Motor neuron (in vitro differentiated cells): Measurements from ENCODE around the gene SERPINB10. TPM values are rescaled to one million over a fixed set of nuclear protein-coding genes. Genes with fewer than 3 reads are reported as not detected.

Experiments used
- ATAC-seq, 8 experiments: fragments of 200-7000 bp; cut with Tn5 transposase; replicated peaks in 6 of 8; 2 replicates each; pipeline ENCODE4 v1.8.0; 2021; ENCODE audit warnings: mild to moderate bottlenecking in 8 of 8, moderate library complexity in 8 of 8
- H3K27ac ChIP-seq, 2 donors: fragments of 250-450 bp; sonication (Bioruptor Pico); 2 replicates each; pipeline ENCODE4 v1.9.0; 2021; ENCODE audit warnings: antibody characterized with exemption in 2 of 2, mild to moderate bottlenecking in 2 of 2, moderate library complexity in 1 of 2
- H3K4me1 ChIP-seq, 2 donors: fragments of 250-450 bp; sonication (Bioruptor Pico); replicated peaks in 1 of 2; 2 replicates each; pipeline ENCODE4 v1.6.1; 2021; ENCODE audit warnings: antibody characterized with exemption in 2 of 2, mild to moderate bottlenecking in 2 of 2, moderate library complexity in 1 of 2
- H3K4me3 ChIP-seq, 5 donors: fragments of 250-450 bp; sonication (Bioruptor Pico); 2 replicates each; pipeline ENCODE4 v1.9.0; 2021; ENCODE audit warnings: antibody characterized with exemption in 5 of 5, mild to moderate bottlenecking in 5 of 5, moderate library complexity in 4 of 5
- WGBS, 10 experiments: fragments of 450-650 bp; shearing (Covaris generic); methylation state at CpG; one replicate each; pipeline ENCODE4 v1.0.0; 2022; 5-methylcytosine and 5-hydroxymethylcytosine counted together
- in situ Hi-C, 9 experiments: fragments of 400-800 bp; cut with MboI; loops; one replicate each; pipeline ENCODE4 v1.15.0; 2021; ENCODE audit warnings: low sequenced_read_pairs in 9 of 9, low pct_unique_long_range_greater_than_20kb in 2 of 9; ENCODE audit not compliant: unreplicated experiment in 9 of 9
- total RNA-seq, 8 experiments: library from RNA; unstranded; fragments of 300-600 nt; gene quantifications; 2 replicates each; pipeline versions ENCODE4 v1.2.3 to v1.2.4, GENCODE V29; 2022

The SERPINB10 gene
- total RNA-seq, 8 experiments from 2014 or later: 0.24 TPM; not detected in 7

DNA sequence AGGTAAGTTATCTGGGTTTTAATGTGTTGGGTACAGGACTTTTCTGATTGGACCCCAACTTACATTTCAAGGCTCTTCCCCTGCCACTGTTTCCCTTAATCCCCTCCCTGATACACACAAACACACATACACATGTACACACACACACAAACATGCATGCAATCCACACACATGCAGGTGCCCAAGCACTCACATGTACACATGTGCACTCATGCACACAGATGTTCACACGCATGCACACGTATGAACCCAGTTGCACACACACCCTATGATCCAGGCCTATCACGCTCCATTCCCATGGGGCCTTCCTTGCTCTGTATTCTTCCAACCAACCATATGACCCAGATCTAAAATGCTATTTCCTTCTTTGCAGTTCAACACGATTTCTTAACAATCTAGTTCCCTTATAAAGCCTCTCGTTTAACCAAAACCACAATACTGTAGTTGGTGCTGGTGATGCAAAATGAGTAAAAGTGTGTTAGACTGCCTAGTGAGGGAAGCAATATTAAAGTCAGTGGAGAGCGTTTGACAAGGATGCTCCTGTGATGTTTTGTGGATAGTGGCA, 73.2 kb downstream of the SERPINB10 start:
- WGBS, 10 experiments: 84 to 100% (median 91%) methylated on average over 1 to 5 of the region's 6 CpGs; no CpG with 5 or more reads in 4 of the 10 experiments
- H3K4me3 ChIP-seq: no peak overlapping the region
- H3K27ac ChIP-seq: no peak overlapping the region
- no peak for ATAC-seq
- no peaks in the 10 kb centered on the region for H3K4me1 ChIP-seq
- in situ Hi-C loops: loop anchor here in 1 of 9 experiments (25.0 kb wide), 1 partner anchor 469 kb away; no protein-coding TSS in a partner anchor

- Histone ChIP-seq H3K27ac (no peak overlapping the region), H3K4me3 (no peak overlapping the region), H3K4me1 (no peaks in the 10 kb centered on the region)
- no peak for ATAC-seq
- in situ Hi-C loops: loop anchor here in 1 of 9 experiments (25.0 kb wide), 1 partner anchor 469 kb away; no protein-coding TSS in a partner anchor
- WGBS, 10 experiments: 50 to 100% (median 66%) methylated on average over 1 to 2 of the region's 2 CpGs; no CpG with 5 or more reads in 2 of the 10 experiments
Measured at GRCh38 chr18:63981719-63982118, 74.0 kb downstream of the SERPINB10 start.

- no peak overlapping the region for H3K27ac ChIP-seq
- in situ Hi-C loops: loop anchor here in 1 of 9 experiments (25.0 kb wide), 1 partner anchor 470 kb away; no protein-coding TSS in a partner anchor
- no peaks in the 10 kb centered on the region for H3K4me1 ChIP-seq
- WGBS, 10 experiments: 61 to 100% (median 94%) methylated on average over 2 to 3 of the region's 3 CpGs; no CpG with 5 or more reads in 1 of the 10 experiments
- no peak for ATAC-seq
- H3K4me3 ChIP-seq: no peak overlapping the region
Measured at GRCh38 chr18:63982361-63982760, 74.6 kb downstream of the SERPINB10 start.

Other genes starting within 250 kb of the SERPINB10 start
- under 1 TPM in 2 of 8 experiments, not detected in 6; 0.14 to 0.27 TPM for gene SERPINB3, start 246.1 kb upstream of the SERPINB10 start, total RNA-seq
- gene SERPINB11, start 205.0 kb upstream of the SERPINB10 start, total RNA-seq: under 1 TPM in 3 of 8 experiments, not detected in 5; 0.32 to 0.57 (median 0.42) TPM
- under 1 TPM in 2 of 8 experiments, not detected in 6; 0.19 to 0.21 TPM for gene SERPINB7, start 132.5 kb upstream of the SERPINB10 start, total RNA-seq
- under 1 TPM in 1 of 8 experiments, not detected in 7; 0.31 TPM for gene SERPINB2, start 20.3 kb upstream of the SERPINB10 start, total RNA-seq
- 1 to 10 TPM in 2 of 8 experiments, under 1 TPM in 4, not detected in 2; 0.24 to 2.2 (median 0.70) TPM for gene HMSD, start 41.3 kb downstream of the SERPINB10 start, total RNA-seq
- 10 to 100 TPM in 1 of 8 experiments, 1 to 10 TPM in 7; 1.8 to 21.5 (median 4.4) TPM for gene SERPINB8, start 62.1 kb downstream of the SERPINB10 start, total RNA-seq
- not detected for gene LINC00305, start 241.1 kb downstream of the SERPINB10 start, total RNA-seq